MM.1S (cell line): Measurements from ENCODE around the gene PET100.

Experiments
- CTCF ChIP-seq: fragments of 300-600 bp; sonication (generic); IDR thresholded peaks from 2 replicates; pipeline ENCODE4 v1.5.1; 2016; ENCODE audit warnings: antibody characterized with exemption, low read length, mixed read lengths
- EZH2 ChIP-seq: fragments of 300-600 bp; sonication (generic); optimal IDR thresholded peaks from 2 replicates; pipeline ENCODE3; 2017; ENCODE audit warnings: low read depth, mild to moderate bottlenecking, antibody characterized with exemption, low read length, mixed read lengths

GRCh38 chr19:7678971-7679751, 49.6 kb downstream of the PET100 start:
- TF ChIP-seq EZH2 = no peak
- peak; percentile 38 for TF ChIP-seq CTCF
